PC-3 (cell line): ENCODE results near the gene TALDO1. TPM values are rescaled to one million over a fixed set of nuclear protein-coding genes. Genes with fewer than 3 reads are reported as not detected.

Experiments
- ATAC-seq: fragments of 200-7000 bp; cut with Tn5 transposase; 2 replicates; pipeline ENCODE4 v1.9.1; 2020; ENCODE audit warnings: mild to moderate bottlenecking, moderate library complexity
- BruUV-seq: library from RNA; stranded (reverse); fragments of 400-500 nt; replicated peaks from 2 replicates; lab custom pipeline; 2021; lab: Mats Ljungman, UMichigan
- CTCF ChIA-PET: fragments of 300-600 bp; sonication (Branson Sonifier 250); formaldehyde crosslinking; loops from one replicate; lab custom pipeline; 2022; ENCODE audit warnings: antibody characterized with exemption; lab: Charles Lee
- POLR2A ChIA-PET: fragments of 300-600 bp; sonication (Branson Sonifier 250); formaldehyde crosslinking; loops from one replicate; lab custom pipeline; 2022; ENCODE audit warnings: antibody characterized with exemption; ENCODE audit not compliant: unreplicated experiment; lab: Charles Lee
- DNase-seq: peaks from one replicate; pipeline ENCODE4 v3.0.0-alpha.2; 2015
- H2AFZ ChIP-seq: fragments of 300-600 bp; sonication (generic); 2 replicates; pipeline ENCODE4 v1.6.0; 2016; ENCODE audit warnings: antibody characterized with exemption, low read length
- H3F3A ChIP-seq: fragments of 300-600 bp; sonication (generic); one replicate; pipeline ENCODE4 v1.6.0; 2017; ENCODE audit warnings: antibody characterized with exemption, low read length, control low read depth, mild to moderate bottlenecking; ENCODE audit not compliant: unreplicated experiment
- H3K27ac ChIP-seq: fragments of 300-600 bp; sonication (generic); 2 replicates; pipeline ENCODE4 v1.5.1; 2016; ENCODE audit warnings: mild to moderate bottlenecking, low read length
- H3K27me3 ChIP-seq: fragments of 300-600 bp; sonication (generic); 2 replicates; pipeline ENCODE4 v1.6.1; 2016; ENCODE audit warnings: low read length, mixed read lengths
- H3K36me3 ChIP-seq: fragments of 300-600 bp; sonication (generic); 2 replicates; pipeline ENCODE4 v1.6.1; 2016; ENCODE audit warnings: low read depth, mixed run types, low read length, mixed read lengths
- H3K4me1 ChIP-seq: fragments of 300-600 bp; sonication (generic); 2 replicates; pipeline ENCODE4 v1.5.1; 2016; ENCODE audit warnings: low read length; ENCODE audit not compliant: insufficient read depth
- H3K4me2 ChIP-seq: fragments of 300-600 bp; sonication (generic); 2 replicates; pipeline ENCODE4 v1.6.0; 2016; ENCODE audit warnings: low read length
- H3K4me3 ChIP-seq: fragments of 300-600 bp; sonication (generic); 2 replicates; pipeline ENCODE4 v1.5.1; 2016; ENCODE audit warnings: mild to moderate bottlenecking, low read length, mixed read lengths
- H3K79me2 ChIP-seq: fragments of 300-600 bp; sonication (generic); 2 replicates; pipeline ENCODE4 v1.6.1; 2017; ENCODE audit warnings: low read length, mixed read lengths
- H3K9ac ChIP-seq: fragments of 300-600 bp; sonication (generic); 2 replicates; pipeline ENCODE4 v1.6.0; 2016; ENCODE audit warnings: mild to moderate bottlenecking, low read length
- H3K9me2 ChIP-seq: fragments of 300-600 bp; sonication (generic); replicated peaks from 2 replicates; pipeline ENCODE4 v1.6.1; 2016; ENCODE audit warnings: mixed run types, low read length, mixed read lengths
- H3K9me3 ChIP-seq: fragments of 300-600 bp; sonication (generic); 2 replicates; pipeline ENCODE4 v1.6.1; 2016; ENCODE audit warnings: low read length, mixed read lengths
- H4K20me1 ChIP-seq: fragments of 300-600 bp; sonication (generic); 2 replicates; pipeline ENCODE4 v1.6.1; 2016; ENCODE audit warnings: low read length, mixed read lengths
- EZH2 ChIP-seq: fragments of 300-600 bp; sonication (generic); IDR thresholded peaks from one replicate; pipeline ENCODE4 v1.6.1; 2017; ENCODE audit warnings: antibody characterized with exemption, mild to moderate bottlenecking, low read length; ENCODE audit not compliant: unreplicated experiment
- EZH2phosphoT487 ChIP-seq: fragments of 300-600 bp; sonication (generic); IDR thresholded peaks from 2 replicates; pipeline ENCODE4 v1.6.1; 2018; ENCODE audit warnings: mild to moderate bottlenecking, antibody characterized with exemption, low read length, borderline replicate concordance
- intact Hi-C: fragments of 100-400 bp; cut with micrococcal nuclease; formaldehyde crosslinking; loops from 2 replicates; pipeline ENCODE4 v1.9.0; 2023
- total RNA-seq: library from RNA; depleted of rRNA; stranded (reverse); fragments of >200 nt; gene quantifications from 2 replicates; pipeline ENCODE4 v1.2.3, GENCODE V29; 2014
- TF ChIP-seq, protein P1 (sequence below): fragments of 300-600 bp; sonication (generic); conservative IDR thresholded peaks from 2 replicates; pipeline ENCODE4 v1.5.1; 2017; ENCODE audit warnings: antibody characterized with exemption, low read depth, mild to moderate bottlenecking, low read length

TALDO1 gene
- total RNA-seq, 1 experiment from 2014 or later: 326 TPM

DNA sequence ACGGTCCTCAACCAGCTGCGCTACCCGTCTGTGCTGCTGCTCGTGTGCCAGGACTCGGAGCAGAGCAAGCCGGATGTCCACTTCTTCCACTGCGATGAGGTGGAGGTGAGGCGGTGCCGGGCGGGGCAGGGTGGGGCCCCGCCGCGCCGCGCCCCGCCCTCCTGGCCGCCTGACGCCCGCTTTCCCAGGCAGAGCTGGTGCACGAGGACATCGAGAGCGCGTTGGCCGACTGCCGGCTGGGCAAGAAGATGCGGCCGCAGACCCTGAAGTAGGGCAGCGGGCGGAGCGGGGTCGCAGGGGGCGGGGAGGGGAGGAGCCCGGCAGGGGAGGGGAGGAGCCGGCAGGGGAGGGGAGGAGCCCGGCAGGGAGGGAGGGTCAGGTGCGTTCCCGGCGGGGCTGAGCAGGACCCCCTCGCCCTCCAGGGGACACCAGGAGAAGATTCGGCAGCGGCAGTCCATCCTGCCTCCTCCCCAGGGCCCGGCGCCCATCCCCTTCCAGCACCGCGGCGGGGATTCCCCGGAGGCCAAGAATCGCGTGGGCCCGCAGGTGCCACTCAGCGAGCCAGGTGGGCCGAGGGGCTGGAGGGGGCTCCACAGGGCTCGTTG, 26.5 kb upstream of the TALDO1 start:
- H2AFZ ChIP-seq: no peak overlapping the region
- H4K20me1 ChIP-seq: no peaks in the 10 kb centered on the region
- peaks cover 10% of the 10 kb centered on the region for H3K79me2 ChIP-seq
- H3K9me3 ChIP-seq: no peaks in the 10 kb centered on the region
- H3K4me2 ChIP-seq: no peak overlapping the region
- DNase-seq: peak; percentile 41
- no peak for TF ChIP-seq EZH2phosphoT487
- TF ChIP-seq, protein P1, sequence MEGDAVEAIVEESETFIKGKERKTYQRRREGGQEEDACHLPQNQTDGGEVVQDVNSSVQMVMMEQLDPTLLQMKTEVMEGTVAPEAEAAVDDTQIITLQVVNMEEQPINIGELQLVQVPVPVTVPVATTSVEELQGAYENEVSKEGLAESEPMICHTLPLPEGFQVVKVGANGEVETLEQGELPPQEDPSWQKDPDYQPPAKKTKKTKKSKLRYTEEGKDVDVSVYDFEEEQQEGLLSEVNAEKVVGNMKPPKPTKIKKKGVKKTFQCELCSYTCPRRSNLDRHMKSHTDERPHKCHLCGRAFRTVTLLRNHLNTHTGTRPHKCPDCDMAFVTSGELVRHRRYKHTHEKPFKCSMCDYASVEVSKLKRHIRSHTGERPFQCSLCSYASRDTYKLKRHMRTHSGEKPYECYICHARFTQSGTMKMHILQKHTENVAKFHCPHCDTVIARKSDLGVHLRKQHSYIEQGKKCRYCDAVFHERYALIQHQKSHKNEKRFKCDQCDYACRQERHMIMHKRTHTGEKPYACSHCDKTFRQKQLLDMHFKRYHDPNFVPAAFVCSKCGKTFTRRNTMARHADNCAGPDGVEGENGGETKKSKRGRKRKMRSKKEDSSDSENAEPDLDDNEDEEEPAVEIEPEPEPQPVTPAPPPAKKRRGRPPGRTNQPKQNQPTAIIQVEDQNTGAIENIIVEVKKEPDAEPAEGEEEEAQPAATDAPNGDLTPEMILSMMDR: no peak
- TF ChIP-seq EZH2: no peak
- ChIA-PET CTCF (no interaction called here), POLR2A (no interaction called here)
- H3K27me3 ChIP-seq: no peaks in the 10 kb centered on the region
- ATAC-seq: peak; percentile 45
- no peaks in the 10 kb centered on the region for H3K9me2 ChIP-seq
- no peak overlapping the region for H3K27ac ChIP-seq
- intact Hi-C loops: no loop called here
- BruUV-seq: no TSS peak
- no peaks in the 10 kb centered on the region for H3F3A ChIP-seq
- no peaks in the 10 kb centered on the region for H3K4me1 ChIP-seq
- H3K36me3 ChIP-seq: peaks cover 9% of the 10 kb centered on the region; the same call in 1 of the 2 replicates
- H3K9ac ChIP-seq: no peak overlapping the region
- H3K4me3 ChIP-seq: no peak overlapping the region

DNA sequence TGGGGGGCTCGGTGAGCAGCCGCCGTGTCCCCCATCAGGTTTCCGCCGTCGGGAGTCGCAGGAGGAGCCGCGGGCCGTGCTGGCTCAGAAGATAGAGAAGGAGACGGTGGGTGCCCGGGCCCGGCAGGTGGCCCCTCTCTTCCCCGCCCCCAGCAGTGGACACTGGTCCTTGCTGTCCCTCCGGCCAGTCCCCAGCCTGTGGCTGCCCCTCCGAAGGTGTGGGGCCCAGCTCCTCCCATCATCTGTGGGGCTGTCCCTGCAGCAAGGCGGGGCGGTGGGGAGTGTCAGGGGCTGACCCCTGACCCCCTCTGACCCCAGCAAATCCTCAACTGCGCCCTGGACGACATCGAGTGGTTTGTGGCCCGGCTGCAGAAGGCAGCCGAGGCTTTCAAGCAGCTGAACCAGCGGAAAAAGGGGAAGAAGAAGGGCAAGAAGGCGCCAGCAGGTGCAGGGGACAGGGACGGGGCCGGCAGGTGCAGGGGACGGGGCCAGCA, 26.0 kb upstream of the TALDO1 start:
- POLR2A ChIA-PET: no interaction called here
- no peaks in the 10 kb centered on the region for H3K9me3 ChIP-seq
- CTCF ChIA-PET: no interaction called here
- TF ChIP-seq EZH2 (no peak), EZH2phosphoT487 (no peak)
- TF ChIP-seq, protein P1: no peak
- no peak overlapping the region for H3K27ac ChIP-seq
- peaks cover 9% of the 10 kb centered on the region; the same call in 1 of the 2 replicates for H3K36me3 ChIP-seq
- no peak overlapping the region for H3K4me2 ChIP-seq
- no peak overlapping the region for H2AFZ ChIP-seq
- DNase-seq (no peak), ATAC-seq (no peak)
- H3K4me3 ChIP-seq: no peak overlapping the region
- H3K79me2 ChIP-seq: peaks cover 9% of the 10 kb centered on the region
- H3K9ac ChIP-seq: no peak overlapping the region
- H3K4me1 ChIP-seq: no peaks in the 10 kb centered on the region
- H3F3A ChIP-seq: no peaks in the 10 kb centered on the region
- intact Hi-C loops: no loop called here
- BruUV-seq: TSS peak; percentile 35
- H3K9me2 ChIP-seq: no peaks in the 10 kb centered on the region
- no peaks in the 10 kb centered on the region for H3K27me3 ChIP-seq
- H4K20me1 ChIP-seq: no peaks in the 10 kb centered on the region

DNA sequence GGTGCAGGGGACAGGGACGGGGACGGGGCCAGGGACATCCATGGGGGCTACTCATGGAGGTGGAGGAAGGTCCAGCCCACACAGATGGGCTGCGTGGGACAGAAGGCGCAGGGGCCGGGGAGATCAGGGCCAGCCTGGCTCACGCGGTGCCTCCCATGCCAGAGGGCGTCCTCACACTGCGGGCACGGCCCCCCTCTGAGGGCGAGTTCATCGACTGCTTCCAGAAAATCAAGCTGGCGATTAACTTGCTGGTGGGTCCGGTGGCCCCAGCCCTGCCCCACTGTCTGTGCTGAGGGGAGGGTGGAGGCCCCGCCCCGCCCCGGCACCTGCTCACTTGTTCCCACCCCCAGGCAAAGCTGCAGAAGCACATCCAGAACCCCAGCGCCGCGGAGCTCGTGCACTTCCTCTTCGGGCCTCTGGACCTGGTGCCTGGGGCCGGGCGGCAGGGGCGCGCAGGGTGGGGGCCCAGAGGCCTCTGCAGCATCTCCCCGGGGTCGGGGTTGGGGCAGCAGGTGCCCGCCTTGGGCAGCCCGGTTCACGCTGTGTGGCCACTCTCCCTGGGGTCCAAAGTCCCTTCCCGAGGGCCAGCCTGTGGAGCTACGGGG, 25.4 kb upstream of the TALDO1 start:
- BruUV-seq: no TSS peak
- Histone ChIP-seq H3K79me2 (0 out of 2 replicates have a peak, but pooled peaks cover 4% of the 10 kb centered on the region), H4K20me1 (no peaks in the 10 kb centered on the region), H3K9me3 (no peaks in the 10 kb centered on the region), H3F3A (peaks cover 1% of the 10 kb centered on the region), H3K4me2 (no peak overlapping the region), H2AFZ (no peak overlapping the region), H3K4me1 (peaks cover 2% of the 10 kb centered on the region; the same call in 1 of the 2 replicates), H3K4me3 (no peak overlapping the region), H3K9ac (no peak overlapping the region), H3K36me3 (peaks cover 9% of the 10 kb centered on the region; the same call in 1 of the 2 replicates), H3K9me2 (no peaks in the 10 kb centered on the region), H3K27ac (no peak overlapping the region), H3K27me3 (no peaks in the 10 kb centered on the region)
- DNase-seq (no peak), ATAC-seq (no peak)
- CTCF ChIA-PET: interaction anchor here (0.5 kb wide), 1 partner anchor 24 kb away, joined by 6 read pairs; no protein-coding TSS in a partner anchor
- intact Hi-C loops: no loop called here
- TF ChIP-seq EZH2phosphoT487: no peak
- TF ChIP-seq, protein P1: no peak
- no peak for TF ChIP-seq EZH2
- POLR2A ChIA-PET: no interaction called here
